Parathyroid adenoma (tissue), 2 donors: Measurements from ENCODE around the gene NDE1.
"Not testable (repeated sequence)": the region's sequence is repeated elsewhere in the genome, so short reads cannot be mapped to it uniquely, and the experiment has no call there.

ENCODE experiments used
- H2AFZ ChIP-seq: fragments of 300-600 bp; sonication (generic); one replicate; pipeline ENCODE4 v1.7.0; 2017; ENCODE audit warnings: antibody characterized with exemption, mild to moderate bottlenecking
- H3K27ac ChIP-seq: fragments of 300-600 bp; sonication (generic); one replicate; pipeline ENCODE4 v1.7.0; 2017
- H3K27me3 ChIP-seq: fragments of 300-600 bp; sonication (generic); one replicate; pipeline ENCODE4 v1.7.0; 2017; ENCODE audit warnings: low read length; ENCODE audit not compliant: control insufficient read depth, insufficient read depth
- H3K36me3 ChIP-seq: fragments of 300-600 bp; sonication (generic); one replicate; pipeline ENCODE4 v1.7.0; 2017; ENCODE audit warnings: low read length; ENCODE audit not compliant: control insufficient read depth, insufficient read depth
- H3K4me1 ChIP-seq: fragments of 300-600 bp; sonication (generic); one replicate; pipeline ENCODE4 v1.7.0; 2017; ENCODE audit warnings: control low read depth
- H3K4me2 ChIP-seq: fragments of 300-600 bp; sonication (generic); one replicate; pipeline ENCODE4 v1.7.0; 2017; ENCODE audit warnings: low read length
- H3K4me3 ChIP-seq: fragments of 300-600 bp; sonication (generic); one replicate; pipeline ENCODE4 v1.7.0; 2017; ENCODE audit warnings: low read depth, low read length
- H3K79me2 ChIP-seq: fragments of 300-600 bp; sonication (generic); one replicate; pipeline ENCODE4 v1.7.0; 2017; ENCODE audit warnings: control low read depth
- H3K9ac ChIP-seq: fragments of 300-600 bp; sonication (generic); one replicate; pipeline ENCODE4 v1.7.0; 2017; ENCODE audit warnings: mild to moderate bottlenecking
- H3K9me3 ChIP-seq: fragments of 300-600 bp; sonication (generic); one replicate; pipeline ENCODE4 v1.7.0; 2017; ENCODE audit warnings: low read length; ENCODE audit not compliant: control insufficient read depth
- CTCF ChIP-seq: fragments of 300-600 bp; sonication (generic); IDR thresholded peaks from one replicate; pipeline ENCODE4 v1.7.0; 2017; ENCODE audit warnings: antibody characterized with exemption, mild to moderate bottlenecking
- donor health status: primary hyperparathyroidism.

NDE1 gene

GRCh38 chr16:15647294-15648014 lies 2.6 kb upstream of the NDE1 start:
- H3K4me2 ChIP-seq = no peak overlapping the region
- peaks cover 5% of the 10 kb centered on the region for H3K79me2 ChIP-seq
- no peak overlapping the region for H2AFZ ChIP-seq
- no peak overlapping the region for H3K4me3 ChIP-seq
- no peak overlapping the region for H3K27ac ChIP-seq
- peaks cover 6% of the 10 kb centered on the region for H3K4me1 ChIP-seq
- no peak overlapping the region for H3K9ac ChIP-seq
- no peak for TF ChIP-seq CTCF
- no peaks in the 10 kb centered on the region for H3K36me3 ChIP-seq
- H3K9me3 ChIP-seq = no peaks in the 10 kb centered on the region
- H3K27me3 ChIP-seq = no peaks in the 10 kb centered on the region

- no peak overlapping the region for H3K4me3 ChIP-seq
- H3K27me3 ChIP-seq = no peaks in the 10 kb centered on the region
- H2AFZ ChIP-seq = no peak overlapping the region
- no peaks in the 10 kb centered on the region for H3K36me3 ChIP-seq
- TF ChIP-seq CTCF = no peak
- peaks cover 3% of the 10 kb centered on the region for H3K79me2 ChIP-seq
- H3K4me1 ChIP-seq = peaks cover 6% of the 10 kb centered on the region
- no peak overlapping the region for H3K4me2 ChIP-seq
- no peak overlapping the region for H3K9ac ChIP-seq
- no peak overlapping the region for H3K27ac ChIP-seq
- no peaks in the 10 kb centered on the region for H3K9me3 ChIP-seq
Measured at GRCh38 chr16:15648135-15648730, 1.8 kb upstream of the NDE1 start.

GRCh38 chr16:15649311-15649710 lies 734 bp upstream of the NDE1 start:
- peak overlapping the region; percentile 13 for H3K27ac ChIP-seq
- H3K4me1 ChIP-seq, H3K27me3 ChIP-seq, H3K9me3 ChIP-seq, H3K79me2 ChIP-seq, H3K9ac ChIP-seq, H3K36me3 ChIP-seq: not testable (repeated sequence)
- peak overlapping the region; percentile 58 for H3K4me3 ChIP-seq
- peak overlapping the region; percentile 88 for H3K4me2 ChIP-seq
- peak overlapping the region; percentile 87 for H2AFZ ChIP-seq

- no peaks in the 10 kb centered on the region for H3K36me3 ChIP-seq
- peak overlapping the region; percentile 58 for H3K4me3 ChIP-seq
- H3K4me1 ChIP-seq = peaks cover 3% of the 10 kb centered on the region
- no peaks in the 10 kb centered on the region for H3K27me3 ChIP-seq
- no peak for TF ChIP-seq CTCF
- peak overlapping the region; percentile 13 for H3K27ac ChIP-seq
- no peak overlapping the region for H3K9ac ChIP-seq
- peaks cover 3% of the 10 kb centered on the region for H3K79me2 ChIP-seq
- H3K4me2 ChIP-seq = peak overlapping the region; percentile 88
- H2AFZ ChIP-seq = peak overlapping the region; percentile 87
- no peaks in the 10 kb centered on the region for H3K9me3 ChIP-seq
Measured at GRCh38 chr16:15649727-15650018, 372 bp upstream of the NDE1 start.

GRCh38 chr16:15650698-15651171 lies 690 bp downstream of the NDE1 start:
- peaks cover 3% of the 10 kb centered on the region for H3K4me1 ChIP-seq
- H3K27me3 ChIP-seq = no peaks in the 10 kb centered on the region
- TF ChIP-seq CTCF = no peak
- peak overlapping the region; percentile 77 for H3K27ac ChIP-seq
- peak overlapping the region; percentile 83 for H3K4me3 ChIP-seq
- H3K9ac ChIP-seq = no peak overlapping the region
- H3K36me3 ChIP-seq = no peaks in the 10 kb centered on the region
- H3K79me2 ChIP-seq = peaks cover 3% of the 10 kb centered on the region
- H3K9me3 ChIP-seq = no peaks in the 10 kb centered on the region
- peak overlapping the region; percentile 84 for H3K4me2 ChIP-seq
- H2AFZ ChIP-seq = peak overlapping the region; percentile 95
